Pancreas (tissue), 10 donors: ENCODE results near the gene FYCO1. TPM values are rescaled to one million over a fixed set of nuclear protein-coding genes. Genes with fewer than 3 reads are reported as not detected.

ENCODE experiments used
- ATAC-seq, 4 donors: fragments of 200-7000 bp; cut with Tn5 transposase; one replicate each; pipeline versions ENCODE4 v1.8.0 to v1.9.1; 2020; ENCODE audit warnings: mild to moderate bottlenecking in 4 of 4, moderate library complexity in 4 of 4
- DNase-seq, 6 donors: peaks; one replicate each; pipeline ENCODE4 v3.0.0-alpha.2; 2020
- FAIRE-seq: peaks from 2 replicates; lab custom pipeline; 2012; peaks lifted over from hg19 to GRCh38; lab: Jason Lieb, UNC
- H3K27ac ChIP-seq, 4 donors: fragments of 200-600 bp; sonication (generic); 1 replicate in 3 of 4; 2 replicates in 1 of 4; pipeline versions ENCODE4 v1.5.0 to v1.8.0; 2020
- H3K27me3 ChIP-seq, 4 donors: fragments of 200-600 bp; one replicate each; pipeline ENCODE4 v1.8.0; 2021
- H3K36me3 ChIP-seq, 3 donors: fragments of 200-600 bp; sonication (generic) in 1 of 3; one replicate each; pipeline versions ENCODE4 v1.5.0 to v1.8.0; 2020 to 2021
- H3K4me1 ChIP-seq, 3 donors: fragments of 200-600 bp; one replicate each; pipeline ENCODE4 v1.8.0; 2021
- H3K4me3 ChIP-seq, 4 donors: fragments of 200-600 bp; sonication (generic) in 2 of 4; one replicate each; pipeline versions ENCODE4 v1.5.0 to v1.8.0; 2020 to 2021
- H3K9me3 ChIP-seq, 4 donors: fragments of 200-600 bp; one replicate each; pipeline ENCODE4 v1.8.0; 2021
- WGBS, 2 donors: extraction: QIAGEN DNeasy Blood & Tissue Kit; methylation state at CpG; one replicate each; pipeline ENCODE4 v1.1.7; 2013; 5-methylcytosine and 5-hydroxymethylcytosine counted together
- intact Hi-C, 3 donors: fragments of 100-400 bp; cut with DNase I; formaldehyde crosslinking; loops; one replicate each; pipeline versions ENCODE4 v1.11.1 to v1.14.2; 2022
- polyA plus RNA-seq, 2 donors: library from polyadenylated mRNA; stranded (reverse); fragments of 200-250 nt; gene quantifications; one replicate each; pipeline ENCODE4 v1.2.3, GENCODE V29; 2013
- total RNA-seq, 6 donors: library from RNA; stranded (reverse); fragmentation: NEBNext Ultra II Directional in 4 of 6; extraction: Animal tissue kit (Norgen Biotek cat#: 25700) in 4 of 6; gene quantifications; one replicate each; pipeline versions ENCODE4 v1.2.1 to v1.2.4, GENCODE V29; 2021 to 2023
- TF ChIP-seq, protein P1 (sequence below), 4 donors: fragments of 200-600 bp; sonication (generic) in 3 of 4; IDR thresholded peaks; one replicate each; pipeline versions ENCODE4 v1.5.0 to v1.8.0; 2021; ENCODE audit warnings: antibody characterized with exemption in 4 of 4
- donor health status: healthy with polysubstance abuse.
- donor health status: DM: no; HTN: no; CAD: no; lungs with moderate emphysema.
- donor health status: DM: no; HTN: no; CAD: no.
- donor health status: control.
- donor health status: control.
- donor health status: Bipolar disorder and iron deficiency.
- donor health status: DM: yes; HTN: yes; CAD: no.
- donor health status: DM: no; HTN: no; CAD: no.
- donor health status: DM: no; HTN: no; CAD: no.
- donor health status: DM: yes; HTN: yes; CAD: no.

Gene FYCO1
- total and polyA plus RNA-seq, 8 donors = 9.3 to 25.1 (median 15.7) TPM

DNA sequence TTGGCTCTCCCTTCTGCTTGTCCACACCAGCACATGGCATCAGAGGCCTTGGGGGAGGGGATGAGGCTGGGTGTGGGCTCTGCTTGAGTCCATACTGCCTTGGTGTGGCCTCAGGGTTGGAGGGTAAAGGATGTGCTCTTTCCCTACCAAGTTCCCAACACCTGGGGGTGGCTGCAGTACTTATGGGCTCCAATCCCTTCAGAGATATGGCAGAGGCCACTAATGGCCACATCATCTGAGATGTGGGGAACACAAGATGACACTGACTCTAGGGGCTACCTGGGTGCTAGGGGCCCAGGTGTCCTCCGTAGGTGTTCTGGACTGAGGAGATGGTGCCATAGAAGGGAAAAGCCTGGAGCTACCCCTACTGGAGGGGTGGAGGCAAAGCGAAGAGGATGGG is 45.5 kb downstream of the FYCO1 start:
- FAIRE-seq (no peak), ATAC-seq (no peak), DNase-seq (no peak)
- no peak overlapping the region for H3K27ac ChIP-seq
- TF ChIP-seq, protein P1, sequence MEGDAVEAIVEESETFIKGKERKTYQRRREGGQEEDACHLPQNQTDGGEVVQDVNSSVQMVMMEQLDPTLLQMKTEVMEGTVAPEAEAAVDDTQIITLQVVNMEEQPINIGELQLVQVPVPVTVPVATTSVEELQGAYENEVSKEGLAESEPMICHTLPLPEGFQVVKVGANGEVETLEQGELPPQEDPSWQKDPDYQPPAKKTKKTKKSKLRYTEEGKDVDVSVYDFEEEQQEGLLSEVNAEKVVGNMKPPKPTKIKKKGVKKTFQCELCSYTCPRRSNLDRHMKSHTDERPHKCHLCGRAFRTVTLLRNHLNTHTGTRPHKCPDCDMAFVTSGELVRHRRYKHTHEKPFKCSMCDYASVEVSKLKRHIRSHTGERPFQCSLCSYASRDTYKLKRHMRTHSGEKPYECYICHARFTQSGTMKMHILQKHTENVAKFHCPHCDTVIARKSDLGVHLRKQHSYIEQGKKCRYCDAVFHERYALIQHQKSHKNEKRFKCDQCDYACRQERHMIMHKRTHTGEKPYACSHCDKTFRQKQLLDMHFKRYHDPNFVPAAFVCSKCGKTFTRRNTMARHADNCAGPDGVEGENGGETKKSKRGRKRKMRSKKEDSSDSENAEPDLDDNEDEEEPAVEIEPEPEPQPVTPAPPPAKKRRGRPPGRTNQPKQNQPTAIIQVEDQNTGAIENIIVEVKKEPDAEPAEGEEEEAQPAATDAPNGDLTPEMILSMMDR (IDR thresholded peaks at IDR 0.05) = no peak
- H3K9me3 ChIP-seq = no peaks in the 10 kb centered on the region
- WGBS, 2 donors = 84 to 97% methylated on average over 2 of the region's 2 CpGs
- H3K4me3 ChIP-seq = no peak overlapping the region
- intact Hi-C loops = no loop called here
- H3K4me1 ChIP-seq = no peaks in the 10 kb centered on the region
- H3K36me3 ChIP-seq = peaks cover 5 to 79% (median 26%) of the 10 kb centered on the region in 3 donors
- H3K27me3 ChIP-seq = no peaks in the 10 kb centered on the region

DNA sequence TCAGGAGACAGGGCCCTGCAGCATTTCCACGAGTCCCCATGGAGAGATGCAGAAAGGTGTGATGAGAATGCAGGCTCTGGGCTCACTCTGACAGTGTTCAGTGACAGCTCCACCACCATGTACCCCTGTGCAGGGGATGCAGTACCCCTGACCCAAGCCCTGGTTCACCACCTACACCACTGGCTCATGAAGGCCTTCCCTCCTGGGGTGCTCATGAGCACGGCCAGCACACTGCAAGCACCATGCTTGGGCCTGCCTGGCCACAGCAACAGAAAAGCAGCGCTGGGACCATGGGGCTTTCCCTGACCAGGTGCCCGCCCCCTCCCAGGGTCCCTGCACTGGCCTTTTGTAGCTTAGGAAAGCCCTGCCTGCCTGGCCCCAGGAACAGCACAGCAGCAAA is 46.2 kb downstream of the FYCO1 start:
- no peaks in the 10 kb centered on the region for H3K27me3 ChIP-seq
- DNase-seq = no peak
- no peak overlapping the region for H3K27ac ChIP-seq
- H3K4me3 ChIP-seq = no peak overlapping the region
- no peak for FAIRE-seq
- ATAC-seq = no peak
- H3K9me3 ChIP-seq = no peaks in the 10 kb centered on the region
- peaks cover 5 to 72% (median 19%) of the 10 kb centered on the region in 3 donors for H3K36me3 ChIP-seq
- TF ChIP-seq, protein P1 (IDR thresholded peaks at IDR 0.05) = no peak
- intact Hi-C loops = no loop called here
- no peaks in the 10 kb centered on the region for H3K4me1 ChIP-seq
- WGBS, 2 donors = 92 to 97% methylated on average over 4 of the region's 4 CpGs

DNA sequence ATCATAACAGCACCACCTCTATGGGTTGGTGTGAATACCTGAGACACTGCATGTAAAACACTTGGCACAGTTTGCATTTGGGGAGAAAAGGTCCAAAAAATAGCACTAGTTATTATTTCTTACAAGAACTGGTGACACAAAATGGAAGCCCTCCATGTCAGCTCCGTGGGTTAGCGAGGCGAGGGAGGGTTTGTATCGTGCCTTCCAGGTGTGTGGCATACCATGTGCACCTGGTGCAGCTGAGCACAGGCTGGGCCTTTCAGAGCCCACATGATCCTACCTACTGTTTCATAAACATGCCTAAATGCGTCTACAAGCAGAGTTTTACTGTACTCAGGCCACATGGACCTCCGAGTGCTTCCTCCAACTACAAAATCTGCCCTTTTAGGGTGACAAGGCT is 46.7 kb downstream of the FYCO1 start:
- H3K27ac ChIP-seq = no peak overlapping the region
- H3K27me3 ChIP-seq = no peaks in the 10 kb centered on the region
- peaks cover 0 to 67% (median 16%) of the 10 kb centered on the region in 3 donors for H3K36me3 ChIP-seq
- WGBS, 2 donors = 94 to 95% methylated on average over 6 of the region's 6 CpGs
- H3K9me3 ChIP-seq = no peaks in the 10 kb centered on the region
- TF ChIP-seq, protein P1 (IDR thresholded peaks at IDR 0.05) = no peak
- intact Hi-C loops = no loop called here
- DNase-seq (no peak), FAIRE-seq (no peak), ATAC-seq (no peak)
- H3K4me1 ChIP-seq = no peaks in the 10 kb centered on the region
- H3K4me3 ChIP-seq = no peak overlapping the region

DNA sequence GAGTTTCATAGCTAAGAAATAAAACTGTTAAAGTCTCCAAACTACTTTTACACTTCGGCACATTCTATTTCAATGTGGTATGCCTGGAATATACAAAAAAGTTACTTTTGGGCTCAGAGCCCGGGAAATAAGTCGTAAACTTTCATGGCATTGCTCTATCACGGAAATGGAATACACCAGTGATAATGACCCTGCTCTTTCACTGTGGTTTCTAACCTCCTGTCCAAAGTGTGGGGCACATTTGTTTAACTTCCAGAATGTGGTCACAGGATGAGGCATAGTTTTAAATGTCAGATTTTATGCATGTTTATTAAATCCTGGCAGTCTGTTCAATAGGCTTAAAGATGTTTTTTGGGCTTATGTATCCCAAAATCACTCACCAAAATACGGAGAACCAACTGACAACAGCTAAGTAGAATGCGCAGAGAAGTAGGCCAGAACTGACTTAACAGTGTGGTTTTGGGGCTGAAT is 47.3 kb downstream of the FYCO1 start:
- ATAC-seq = no peak
- H3K27ac ChIP-seq = no peak overlapping the region
- no peak for DNase-seq
- WGBS, 2 donors = 90% methylated on average over 6 of the region's 6 CpGs
- intact Hi-C loops = no loop called here
- FAIRE-seq = no peak
- H3K36me3 ChIP-seq = peaks cover 0 to 62% (median 13%) of the 10 kb centered on the region in 3 donors
- no peaks in the 10 kb centered on the region for H3K9me3 ChIP-seq
- no peak overlapping the region for H3K4me3 ChIP-seq
- H3K4me1 ChIP-seq = no peaks in the 10 kb centered on the region
- TF ChIP-seq, protein P1 (IDR thresholded peaks at IDR 0.05) = no peak
- no peaks in the 10 kb centered on the region for H3K27me3 ChIP-seq

DNA sequence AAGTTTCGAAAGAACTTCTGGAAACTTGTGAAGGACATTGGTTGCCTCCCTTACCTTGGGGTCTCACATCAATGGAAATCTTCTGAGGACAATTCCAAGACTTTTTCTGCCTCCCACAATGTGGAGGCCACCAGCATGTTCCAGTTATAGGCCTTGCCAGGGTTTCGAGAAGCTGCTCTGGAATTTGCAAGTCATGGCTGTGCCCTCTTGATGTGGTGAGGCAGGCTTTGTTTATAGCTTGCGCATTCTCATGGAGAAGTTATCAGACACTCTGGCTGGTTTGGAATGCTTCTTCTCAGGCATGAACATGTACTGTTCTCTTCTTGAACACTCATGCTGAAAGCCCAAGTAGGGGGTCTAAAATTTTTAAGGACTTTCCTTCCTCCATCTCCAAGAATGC is 48.3 kb downstream of the FYCO1 start:
- FAIRE-seq (no peak), ATAC-seq (no peak), DNase-seq (no peak)
- Histone ChIP-seq H3K4me1 (no peaks in the 10 kb centered on the region), H3K9me3 (no peaks in the 10 kb centered on the region), H3K36me3 (peaks cover 0 to 52% (median 13%) of the 10 kb centered on the region in 3 donors), H3K27ac (no peak overlapping the region), H3K27me3 (no peaks in the 10 kb centered on the region), H3K4me3 (no peak overlapping the region)
- TF ChIP-seq, protein P1 (IDR thresholded peaks at IDR 0.05) = no peak
- intact Hi-C loops = no loop called here
- 93 to 94% methylated on average over 3 of the region's 3 CpGs for WGBS, 2 donors
